Activated CD8-positive, alpha-beta T cell treated with anti-CD3 and anti-CD28 coated beads for 36 hours (primary cell): ENCODE measurements around the gene SLC45A3. TPM values are rescaled to one million over a fixed set of nuclear protein-coding genes. Genes with fewer than 3 reads are reported as not detected.

Experiments used
- ATAC-seq: fragments of 200-7000 bp; cut with Tn5 transposase; one replicate; pipeline ENCODE4 v1.10.0; 2021; ENCODE audit warnings: mild to moderate bottlenecking, moderate library complexity
- CTCF ChIA-PET: fragments of 350-600 bp; sonication (Branson Sonifier 250); formaldehyde crosslinking; loops from one replicate; lab custom pipeline; 2021; ENCODE audit warnings: antibody characterized with exemption; lab: Charles Lee
- POLR2A ChIA-PET: fragments of 350-600 bp; sonication (Branson Sonifier 250); formaldehyde crosslinking; loops from one replicate; lab custom pipeline; 2021; ENCODE audit warnings: antibody characterized with exemption; lab: Charles Lee
- DNase-seq: peaks from one replicate; pipeline ENCODE4 v3.0.0-alpha.2; 2020
- H3K27ac Mint-ChIP-seq: one replicate; pipeline ENCODE4 v1.8.0; 2021; ENCODE audit warnings: mild to moderate bottlenecking, mixed read lengths
- H3K27me3 Mint-ChIP-seq: one replicate; pipeline ENCODE4 v1.8.0; 2021; ENCODE audit warnings: mixed read lengths
- H3K36me3 Mint-ChIP-seq: one replicate; pipeline ENCODE4 v1.8.0; 2021; ENCODE audit warnings: low read depth, mixed read lengths
- H3K4me1 Mint-ChIP-seq: one replicate; pipeline ENCODE4 v1.8.0; 2021; ENCODE audit warnings: low read depth, mixed read lengths
- H3K4me3 Mint-ChIP-seq: one replicate; pipeline ENCODE4 v1.8.0; 2021; ENCODE audit warnings: mild to moderate bottlenecking, moderate library complexity, mixed read lengths
- H3K9me3 Mint-ChIP-seq: one replicate; pipeline ENCODE4 v1.8.0; 2021; ENCODE audit warnings: mixed read lengths
- intact Hi-C: fragments of 100-400 bp; cut with micrococcal nuclease; formaldehyde crosslinking; loops from one replicate; pipeline ENCODE4 v1.10.0; 2022
- total RNA-seq, 2 experiments: library from RNA; stranded (reverse); gene quantifications; one replicate each; pipeline ENCODE4 v1.2.3, GENCODE V29; 2021
- TF ChIP-seq, protein P1 (sequence below): fragments of 200-600 bp; IDR thresholded peaks from one replicate; pipeline ENCODE4 v1.8.0; 2022; ENCODE audit warnings: antibody characterized with exemption, mild to moderate bottlenecking

The SLC45A3 gene
- total RNA-seq, 2 experiments from 2014 or later = 0.38 to 0.65 TPM

GRCh38 chr1:205666372-205667166, 13.7 kb downstream of the SLC45A3 start:
- POLR2A ChIA-PET = no interaction called here
- CTCF ChIA-PET = interaction anchor here (0.8 to 3.6 kb wide), 6 partner anchors 9 to 78 kb away, joined by 3 to 16 read pairs (median 3); no protein-coding TSS in a partner anchor
- Mint-ChIP-seq H3K27ac (no peak overlapping the region), H3K4me3 (no peak overlapping the region), H3K4me1 (peaks cover 7% of the 10 kb centered on the region), H3K36me3 (no peaks in the 10 kb centered on the region), H3K27me3 (peaks cover 4% of the 10 kb centered on the region), H3K9me3 (no peaks in the 10 kb centered on the region)
- ATAC-seq = no peak
- TF ChIP-seq, protein P1, sequence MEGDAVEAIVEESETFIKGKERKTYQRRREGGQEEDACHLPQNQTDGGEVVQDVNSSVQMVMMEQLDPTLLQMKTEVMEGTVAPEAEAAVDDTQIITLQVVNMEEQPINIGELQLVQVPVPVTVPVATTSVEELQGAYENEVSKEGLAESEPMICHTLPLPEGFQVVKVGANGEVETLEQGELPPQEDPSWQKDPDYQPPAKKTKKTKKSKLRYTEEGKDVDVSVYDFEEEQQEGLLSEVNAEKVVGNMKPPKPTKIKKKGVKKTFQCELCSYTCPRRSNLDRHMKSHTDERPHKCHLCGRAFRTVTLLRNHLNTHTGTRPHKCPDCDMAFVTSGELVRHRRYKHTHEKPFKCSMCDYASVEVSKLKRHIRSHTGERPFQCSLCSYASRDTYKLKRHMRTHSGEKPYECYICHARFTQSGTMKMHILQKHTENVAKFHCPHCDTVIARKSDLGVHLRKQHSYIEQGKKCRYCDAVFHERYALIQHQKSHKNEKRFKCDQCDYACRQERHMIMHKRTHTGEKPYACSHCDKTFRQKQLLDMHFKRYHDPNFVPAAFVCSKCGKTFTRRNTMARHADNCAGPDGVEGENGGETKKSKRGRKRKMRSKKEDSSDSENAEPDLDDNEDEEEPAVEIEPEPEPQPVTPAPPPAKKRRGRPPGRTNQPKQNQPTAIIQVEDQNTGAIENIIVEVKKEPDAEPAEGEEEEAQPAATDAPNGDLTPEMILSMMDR = no peak
- intact Hi-C loops = no loop called here
- no peak for DNase-seq

DNA sequence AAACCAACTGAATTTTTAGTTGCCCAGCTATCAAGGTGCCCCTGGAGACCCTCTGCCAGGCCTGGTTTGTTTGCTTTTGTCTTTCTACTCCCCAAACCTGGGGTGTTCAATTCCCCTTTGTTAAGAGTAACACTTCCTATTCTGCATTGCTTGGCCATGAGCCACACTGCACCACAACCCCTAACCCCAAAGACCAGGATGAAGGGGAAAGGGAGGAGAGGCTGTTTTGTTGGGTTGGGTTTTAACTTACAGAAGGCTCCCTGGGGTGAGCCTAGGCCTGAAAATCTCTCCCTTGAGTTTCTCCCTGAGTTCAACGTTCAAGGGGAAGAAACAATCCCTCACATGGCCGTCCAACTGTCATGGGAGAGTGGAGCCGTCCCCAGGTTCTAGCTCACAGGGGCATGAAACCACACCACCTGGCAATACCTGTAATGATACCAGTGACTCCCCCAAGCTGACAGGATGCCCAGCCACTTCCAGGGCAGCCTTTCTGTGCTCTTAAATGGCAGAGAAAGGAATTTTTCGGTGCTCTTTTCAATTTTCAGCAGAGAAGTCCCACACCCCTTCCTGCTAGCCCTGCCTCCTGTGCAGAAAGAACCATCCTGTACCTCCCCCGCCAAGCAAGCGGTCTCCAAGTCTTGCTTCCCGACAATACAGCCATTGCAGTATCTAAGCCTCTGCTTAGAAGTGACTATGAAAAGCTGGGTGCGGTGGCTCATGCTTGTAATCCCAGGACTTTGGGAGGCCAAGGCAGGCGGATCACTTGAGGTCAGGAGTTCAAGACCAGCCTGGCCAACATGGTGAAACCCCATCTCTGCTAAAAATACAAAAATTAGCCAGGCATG, 14.9 kb downstream of the SLC45A3 start:
- ChIA-PET POLR2A (no interaction called here), CTCF (interaction anchor here (1.1 to 1.2 kb wide), 2 partner anchors 50 to 74 kb away, joined by 3 to 4 read pairs; no protein-coding TSS in a partner anchor)
- Mint-ChIP-seq H3K4me1 (peaks cover 7% of the 10 kb centered on the region), H3K9me3 (no peaks in the 10 kb centered on the region), H3K27ac (no peak overlapping the region), H3K36me3 (no peaks in the 10 kb centered on the region), H3K27me3 (peaks cover 4% of the 10 kb centered on the region), H3K4me3 (no peak overlapping the region)
- TF ChIP-seq, protein P1 = no peak
- intact Hi-C loops = no loop called here
- ATAC-seq (no peak), DNase-seq (no peak)

- peaks cover 4% of the 10 kb centered on the region for H3K27me3 Mint-ChIP-seq
- no peaks in the 10 kb centered on the region for H3K36me3 Mint-ChIP-seq
- H3K9me3 Mint-ChIP-seq = no peaks in the 10 kb centered on the region
- no peak overlapping the region for H3K4me3 Mint-ChIP-seq
- ATAC-seq = no peak
- ChIA-PET CTCF (no interaction called here), POLR2A (no interaction called here)
- H3K27ac Mint-ChIP-seq = no peak overlapping the region
- TF ChIP-seq, protein P1 = no peak
- intact Hi-C loops = no loop called here
- no peak for DNase-seq
- peaks cover 5% of the 10 kb centered on the region for H3K4me1 Mint-ChIP-seq
Measured at GRCh38 chr1:205664399-205665017, 15.8 kb downstream of the SLC45A3 start.

- ChIA-PET CTCF (no interaction called here), POLR2A (interaction anchor here (0.5 kb wide), 1 partner anchor 13 kb away, joined by 3 read pairs; no protein-coding TSS in a partner anchor)
- peaks cover 4% of the 10 kb centered on the region for H3K27me3 Mint-ChIP-seq
- DNase-seq (no peak), ATAC-seq (no peak)
- intact Hi-C loops = no loop called here
- no peak overlapping the region for H3K27ac Mint-ChIP-seq
- no peaks in the 10 kb centered on the region for H3K36me3 Mint-ChIP-seq
- H3K9me3 Mint-ChIP-seq = no peaks in the 10 kb centered on the region
- H3K4me1 Mint-ChIP-seq = no peaks in the 10 kb centered on the region
- TF ChIP-seq, protein P1 = no peak
- no peak overlapping the region for H3K4me3 Mint-ChIP-seq
Measured at GRCh38 chr1:205663286-205663936, 16.9 kb downstream of the SLC45A3 start.
